Body of pancreas (tissue), 4 donors: ENCODE measurements around the gene NOSTRIN.

Experiments used
- POLR2A ChIP-seq, 3 donors: fragments of 450-650 bp; IDR thresholded peaks; one replicate each; pipeline ENCODE4 v1.6.1; 2016; ENCODE audit warnings: antibody characterized with exemption in 3 of 3, mild to moderate bottlenecking in 2 of 3
- TF ChIP-seq, protein P1 (sequence below), 7 experiments: fragments of 450-650 bp in 4 of 7; fragments of 200-600 bp in 3 of 7; sonication (generic) in 3 of 7; IDR thresholded peaks; one replicate each; pipeline ENCODE4 v1.5.1; 2016 to 2019; ENCODE audit warnings: antibody characterized with exemption in 7 of 7

DNA sequence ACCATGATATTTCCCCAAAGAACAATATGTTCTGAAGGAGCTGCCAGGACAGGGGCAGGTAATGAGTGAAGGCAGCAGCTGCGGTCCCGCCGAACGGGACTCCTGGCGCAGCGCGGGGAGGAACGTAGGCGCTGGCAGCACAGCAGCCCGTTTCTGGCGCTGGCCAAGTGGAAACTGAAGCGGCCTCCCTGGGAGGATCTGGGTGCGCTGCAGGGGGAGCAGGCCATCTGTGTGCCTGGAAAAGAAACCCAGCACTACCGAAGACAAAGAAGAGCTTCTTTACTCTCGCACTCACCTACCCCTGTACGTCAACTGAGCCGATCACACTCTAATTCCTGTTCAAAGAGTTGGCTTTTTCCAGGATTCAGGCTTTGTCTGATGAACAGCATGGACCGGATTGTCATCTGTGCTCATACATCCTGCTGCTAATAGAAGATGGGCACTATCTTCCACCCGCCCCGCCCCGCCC lies 110.5 kb downstream of the NOSTRIN start:
- TF ChIP-seq, protein P1, sequence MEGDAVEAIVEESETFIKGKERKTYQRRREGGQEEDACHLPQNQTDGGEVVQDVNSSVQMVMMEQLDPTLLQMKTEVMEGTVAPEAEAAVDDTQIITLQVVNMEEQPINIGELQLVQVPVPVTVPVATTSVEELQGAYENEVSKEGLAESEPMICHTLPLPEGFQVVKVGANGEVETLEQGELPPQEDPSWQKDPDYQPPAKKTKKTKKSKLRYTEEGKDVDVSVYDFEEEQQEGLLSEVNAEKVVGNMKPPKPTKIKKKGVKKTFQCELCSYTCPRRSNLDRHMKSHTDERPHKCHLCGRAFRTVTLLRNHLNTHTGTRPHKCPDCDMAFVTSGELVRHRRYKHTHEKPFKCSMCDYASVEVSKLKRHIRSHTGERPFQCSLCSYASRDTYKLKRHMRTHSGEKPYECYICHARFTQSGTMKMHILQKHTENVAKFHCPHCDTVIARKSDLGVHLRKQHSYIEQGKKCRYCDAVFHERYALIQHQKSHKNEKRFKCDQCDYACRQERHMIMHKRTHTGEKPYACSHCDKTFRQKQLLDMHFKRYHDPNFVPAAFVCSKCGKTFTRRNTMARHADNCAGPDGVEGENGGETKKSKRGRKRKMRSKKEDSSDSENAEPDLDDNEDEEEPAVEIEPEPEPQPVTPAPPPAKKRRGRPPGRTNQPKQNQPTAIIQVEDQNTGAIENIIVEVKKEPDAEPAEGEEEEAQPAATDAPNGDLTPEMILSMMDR (IDR thresholded peaks at IDR 0.05): no peak
- no peak for TF ChIP-seq POLR2A (IDR thresholded peaks at IDR 0.05)
